Body of pancreas (tissue), 4 donors: ENCODE measurements around the gene LSM4.

Experiments
- CTCF ChIP-seq, 7 experiments: fragments of 450-650 bp in 4 of 7; fragments of 200-600 bp in 3 of 7; sonication (generic) in 3 of 7; IDR thresholded peaks; one replicate each; pipeline ENCODE4 v1.5.1; 2016 to 2019; ENCODE audit warnings: antibody characterized with exemption in 7 of 7
- POLR2A ChIP-seq, 3 donors: fragments of 450-650 bp; IDR thresholded peaks; one replicate each; pipeline ENCODE4 v1.6.1; 2016; ENCODE audit warnings: antibody characterized with exemption in 3 of 3, mild to moderate bottlenecking in 2 of 3

- TF ChIP-seq CTCF (IDR thresholded peaks at IDR 0.05) (peak in 2 of 7 experiments; percentile 25 to 34), POLR2A (IDR thresholded peaks at IDR 0.05) (peak; percentile 32 to 57 (median 42))
These were observed 48.0 kb downstream of the LSM4 start for GRCh38 chr19:18274781-18275356.
